HCT116 (cell line): ENCODE measurements around the gene BBX.

Experiments
- CTCF ChIP-seq, 3 experiments: fragments of 200-600 bp in 1 of 3; sonication (generic) in 1 of 3; IDR thresholded peaks in 2 of 3; conservative IDR thresholded peaks in 1 of 3; 2 replicates each; pipeline ENCODE4 v1.5.1; 2012 to 2017; ENCODE audit warnings: low read depth in 2 of 3, low read length in 2 of 3, antibody characterized with exemption in 1 of 3, borderline replicate concordance in 1 of 3, control low read depth in 1 of 3, mild to moderate bottlenecking in 1 of 3, mixed read lengths in 1 of 3, mixed run types in 1 of 3, moderate library complexity in 1 of 3; ENCODE audit not compliant: insufficient read depth in 1 of 3
- EZH2 ChIP-seq: fragments of 200-600 bp; sonication (generic); IDR thresholded peaks from 2 replicates; pipeline ENCODE4 v1.6.1; 2017; ENCODE audit warnings: antibody characterized with exemption, mixed run types
- EZH2phosphoT487 ChIP-seq: fragments of 200-600 bp; IDR thresholded peaks from 2 replicates; pipeline ENCODE4 v1.6.1; 2018; ENCODE audit warnings: antibody characterized with exemption, borderline replicate concordance
- POLR2A ChIP-seq: IDR thresholded peaks from 2 replicates; pipeline ENCODE4 v1.7.0; 2011; ENCODE audit warnings: borderline replicate concordance; ENCODE audit not compliant: insufficient read depth, insufficient read length; ENCODE audit errors: extremely low read depth
- REST ChIP-seq: IDR thresholded peaks from 2 replicates; pipeline ENCODE4 v1.6.1; 2012; ENCODE audit warnings: low read depth
- SP1 ChIP-seq: IDR thresholded peaks from 2 replicates; pipeline ENCODE4 v1.6.1; 2012; ENCODE audit warnings: low read depth
- SRF ChIP-seq: IDR thresholded peaks from 2 replicates; pipeline ENCODE4 v1.6.1; 2012; ENCODE audit warnings: low read depth
- ZFX ChIP-seq: fragments of 450-650 bp; IDR thresholded peaks from 2 replicates; pipeline ENCODE4 v1.6.1; 2017
- ZNF274 ChIP-seq: fragments of 200-500 bp; sonication (Bioruptor generic); IDR thresholded peaks from 2 replicates; pipeline ENCODE4 v1.6.1; 2014; ENCODE audit warnings: mild to moderate bottlenecking, low read depth, low read length, inconsistent platforms

GRCh38 chr3:107598926-107599771, 76.4 kb downstream of the BBX start:
- TF ChIP-seq SRF (no peak), POLR2A (no peak), EZH2phosphoT487 (no peak), SP1 (no peak), CTCF (IDR thresholded peaks at IDR 0.05 in 2 of 3, conservative IDR thresholded peaks at IDR 0.05 in 1 of 3; ENCODE audit: borderline replicate concordance in 1 of 3, insufficient read depth in 1 of 3, low read depth in 2 of 3, low read length in 2 of 3) (no peak), ZNF274 (no peak), ZFX (no peak), REST (no peak), EZH2 (no peak)
